GM20000 (cell line): ENCODE measurements around the gene KCNMB3.
"Not testable (repeated sequence)": the region's sequence is repeated elsewhere in the genome, so short reads cannot be mapped to it uniquely, and the experiment has no call there.

Source experiments
- DNase-seq: peaks from one replicate; pipeline ENCODE4 v3.0.0; 2012; ENCODE audit warnings: low spot score
- TF ChIP-seq, protein P1 (sequence below): IDR thresholded peaks from 2 replicates; pipeline ENCODE4 v1.5.1; 2012; ENCODE audit warnings: mild to moderate bottlenecking, control low read depth; ENCODE audit errors: extremely low read depth, missing control alignments

KCNMB3 gene

GRCh38 chr3:179276001-179276400 lies 25.1 kb upstream of the KCNMB3 start:
- TF ChIP-seq, protein P1, sequence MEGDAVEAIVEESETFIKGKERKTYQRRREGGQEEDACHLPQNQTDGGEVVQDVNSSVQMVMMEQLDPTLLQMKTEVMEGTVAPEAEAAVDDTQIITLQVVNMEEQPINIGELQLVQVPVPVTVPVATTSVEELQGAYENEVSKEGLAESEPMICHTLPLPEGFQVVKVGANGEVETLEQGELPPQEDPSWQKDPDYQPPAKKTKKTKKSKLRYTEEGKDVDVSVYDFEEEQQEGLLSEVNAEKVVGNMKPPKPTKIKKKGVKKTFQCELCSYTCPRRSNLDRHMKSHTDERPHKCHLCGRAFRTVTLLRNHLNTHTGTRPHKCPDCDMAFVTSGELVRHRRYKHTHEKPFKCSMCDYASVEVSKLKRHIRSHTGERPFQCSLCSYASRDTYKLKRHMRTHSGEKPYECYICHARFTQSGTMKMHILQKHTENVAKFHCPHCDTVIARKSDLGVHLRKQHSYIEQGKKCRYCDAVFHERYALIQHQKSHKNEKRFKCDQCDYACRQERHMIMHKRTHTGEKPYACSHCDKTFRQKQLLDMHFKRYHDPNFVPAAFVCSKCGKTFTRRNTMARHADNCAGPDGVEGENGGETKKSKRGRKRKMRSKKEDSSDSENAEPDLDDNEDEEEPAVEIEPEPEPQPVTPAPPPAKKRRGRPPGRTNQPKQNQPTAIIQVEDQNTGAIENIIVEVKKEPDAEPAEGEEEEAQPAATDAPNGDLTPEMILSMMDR: no peak
- DNase-seq: no peak

DNA sequence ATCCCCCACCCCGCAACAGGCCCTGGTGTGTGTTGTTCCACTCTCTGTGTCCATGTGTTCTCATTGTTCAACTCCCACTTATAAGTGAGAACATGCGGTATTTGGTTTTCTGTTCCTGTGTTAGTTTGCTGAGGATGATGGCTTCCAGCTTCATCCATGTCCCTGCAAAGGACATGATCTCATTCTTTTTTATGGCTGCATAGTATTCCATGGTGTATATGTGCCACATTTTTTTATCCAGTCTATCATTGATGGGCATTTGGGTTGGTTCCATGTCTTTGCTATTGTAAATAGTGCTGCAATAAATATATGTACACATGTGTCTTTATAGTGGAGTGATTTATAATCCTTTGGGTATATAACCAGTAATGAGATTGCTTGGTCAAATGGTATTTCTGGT lies 23.5 kb upstream of the KCNMB3 start:
- not testable (repeated sequence) for DNase-seq

DNA sequence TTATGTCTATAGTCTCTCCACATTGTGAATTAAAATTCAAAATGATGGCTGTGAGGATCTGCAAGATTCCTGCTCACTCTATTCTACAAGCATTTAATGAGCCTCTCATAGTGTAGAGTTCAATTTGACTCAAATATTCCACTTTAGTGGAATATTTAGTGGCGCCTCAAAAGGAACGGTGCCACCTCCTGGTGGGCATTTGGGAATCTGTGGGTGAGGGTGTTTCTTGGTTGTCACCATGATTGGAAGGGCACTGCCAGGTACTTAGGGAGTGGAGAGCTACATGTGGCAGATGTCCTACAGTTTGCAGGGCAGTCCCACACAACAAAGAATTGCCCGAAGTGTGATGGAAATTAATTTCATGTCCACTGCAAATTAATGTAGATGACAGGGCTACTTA lies 21.5 kb upstream of the KCNMB3 start:
- DNase-seq: no peak
- TF ChIP-seq, protein P1: no peak

DNA sequence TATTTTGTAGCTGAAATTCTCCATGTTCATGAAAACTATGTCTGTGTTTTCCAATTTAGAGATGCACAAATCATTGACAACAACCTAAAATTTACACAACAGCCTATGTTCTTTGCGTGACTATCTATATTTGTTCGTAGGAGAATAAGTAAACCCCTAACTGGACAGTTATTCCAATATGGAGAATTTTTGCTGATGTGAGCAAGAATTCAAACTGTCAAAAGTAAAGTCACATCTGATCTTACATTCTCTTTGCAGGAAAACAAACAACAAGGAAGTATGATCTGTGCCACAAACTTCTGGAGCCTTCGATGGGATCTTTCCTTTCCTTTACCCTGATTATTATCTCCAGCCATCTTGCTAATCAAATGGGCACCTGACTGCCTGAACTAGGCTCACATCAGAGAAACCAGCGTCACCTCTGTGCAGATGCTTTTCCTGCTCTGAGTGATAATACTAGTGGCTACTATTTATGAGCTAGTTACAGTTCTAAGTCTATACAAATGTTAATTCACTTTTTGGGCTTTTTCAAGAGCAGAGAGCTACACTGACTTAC lies 18.3 kb upstream of the KCNMB3 start:
- TF ChIP-seq, protein P1: no peak
- DNase-seq: no peak

DNA sequence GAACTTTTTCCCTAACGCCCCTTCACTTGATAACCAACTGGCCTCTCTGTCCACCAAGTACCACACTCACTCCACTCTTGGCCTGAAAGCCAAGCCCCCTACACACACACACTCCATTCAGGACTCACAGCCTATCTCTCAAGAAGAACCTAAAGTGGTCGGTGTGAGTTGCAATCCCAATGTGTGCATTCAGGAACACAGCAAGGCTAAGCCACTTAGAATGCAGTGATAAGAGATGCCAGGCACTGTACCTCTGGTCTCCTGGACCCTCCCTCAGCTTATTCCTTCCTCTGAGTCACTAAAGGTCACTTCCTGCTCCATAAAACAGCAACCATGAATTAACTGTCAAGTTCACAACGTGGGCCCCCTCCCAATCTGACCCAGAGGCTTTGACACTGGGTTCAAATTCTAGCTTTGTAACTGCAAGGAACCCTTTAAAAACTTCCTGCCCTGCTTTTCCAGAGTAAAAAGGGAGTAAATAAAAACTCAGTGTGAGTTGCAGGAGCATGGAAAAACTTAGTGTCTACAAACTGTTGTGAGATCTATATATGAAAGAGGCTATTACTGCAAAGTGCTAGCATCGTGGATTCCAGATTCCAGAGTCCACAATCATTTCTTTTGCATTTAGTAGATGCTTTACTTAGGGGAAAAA lies 17.6 kb upstream of the KCNMB3 start:
- DNase-seq: no peak
- TF ChIP-seq, protein P1: no peak

DNA sequence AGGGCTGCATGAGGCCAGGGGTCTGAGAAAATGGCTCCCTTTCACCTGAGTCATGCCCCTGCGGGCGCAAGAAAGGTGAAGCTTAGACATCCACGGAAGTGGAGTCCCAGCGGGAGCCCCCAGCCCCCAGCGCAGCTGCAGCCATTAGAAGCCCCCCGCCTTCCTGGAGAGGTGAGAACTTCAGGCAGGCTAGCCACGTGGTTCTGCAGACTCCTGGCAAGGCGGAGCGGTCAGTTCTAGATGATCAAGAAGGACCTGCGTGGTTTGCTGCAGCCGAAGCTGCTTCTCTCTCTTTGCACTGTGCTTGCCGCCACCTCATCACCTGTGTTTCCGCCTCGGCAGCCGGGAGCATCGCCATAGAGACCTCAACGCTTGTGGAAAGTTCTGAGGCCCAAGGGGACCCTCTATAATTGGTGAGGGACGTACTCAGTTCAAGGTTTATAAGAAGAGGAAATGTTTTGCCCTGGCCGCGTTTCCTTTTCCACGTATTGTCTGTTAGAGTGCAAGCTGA lies 15.8 kb upstream of the KCNMB3 start:
- no peak for DNase-seq
- TF ChIP-seq, protein P1: no peak

- DNase-seq: peak; percentile 43
- TF ChIP-seq, protein P1: no peak
Observed at GRCh38 chr3:179265875-179266274, 15.0 kb upstream of the KCNMB3 start.

- no peak for DNase-seq
- TF ChIP-seq, protein P1: no peak
Observed at GRCh38 chr3:179265092-179265491, 14.2 kb upstream of the KCNMB3 start.
